ENCODE measurements around the gene BORCS8.
"Not testable (repeated sequence)": the region's sequence is repeated elsewhere in the genome, so short reads cannot be mapped to it uniquely, and the experiment has no call there.

Gene BORCS8

DNA sequence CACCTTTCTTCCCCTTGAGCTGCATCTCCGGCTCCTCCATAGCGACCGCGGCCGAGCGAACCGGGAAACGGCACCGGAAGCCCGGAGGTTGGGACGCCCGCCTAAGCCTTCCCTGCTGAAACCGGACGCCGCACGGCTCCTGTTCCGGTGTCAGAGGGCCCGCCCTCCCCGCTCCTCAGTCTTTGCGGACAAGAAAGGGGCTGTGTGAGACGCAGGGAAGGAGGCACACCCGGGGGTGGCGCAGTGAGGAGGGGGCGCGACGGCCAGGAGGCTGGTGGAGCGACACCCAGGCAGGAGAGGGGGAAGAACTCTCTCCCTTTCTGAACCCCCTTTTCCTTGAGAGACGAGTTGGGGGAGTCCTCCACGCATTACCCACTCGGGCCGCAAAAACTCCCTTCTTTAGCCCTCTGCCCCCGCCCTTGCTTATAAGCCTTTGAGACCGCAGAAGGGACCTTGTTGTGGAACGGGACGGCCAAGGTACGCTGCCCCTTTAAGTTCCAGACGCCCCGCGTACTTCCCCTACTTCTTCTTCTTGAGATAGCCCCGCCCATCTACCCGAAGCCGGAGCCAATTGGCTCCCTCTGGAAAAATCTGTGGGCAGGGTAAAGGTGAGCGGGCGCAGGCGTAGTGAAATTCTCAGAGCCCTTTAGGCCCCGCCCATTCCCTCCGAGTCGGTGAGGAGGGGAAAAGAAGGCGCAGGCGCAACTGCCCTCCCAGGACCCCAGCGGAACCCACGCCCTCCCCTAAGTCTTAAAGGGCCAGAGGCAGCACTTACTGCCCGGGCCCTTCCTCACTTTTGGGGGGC, at the start of gene BORCS8, which contains the start of gene RFXANK:
TSS of gene BORCS8 (minus strand) at position 75 of the 805 bp plus-strand sequence. CDS start at position 40, 35 bp downstream.
TSS of gene RFXANK (plus strand) at position 181 of the 805 bp plus-strand sequence. CDS start 1,689 bp downstream, outside the sequence.
- peak; percentile 99 for DNase-seq

DNA sequence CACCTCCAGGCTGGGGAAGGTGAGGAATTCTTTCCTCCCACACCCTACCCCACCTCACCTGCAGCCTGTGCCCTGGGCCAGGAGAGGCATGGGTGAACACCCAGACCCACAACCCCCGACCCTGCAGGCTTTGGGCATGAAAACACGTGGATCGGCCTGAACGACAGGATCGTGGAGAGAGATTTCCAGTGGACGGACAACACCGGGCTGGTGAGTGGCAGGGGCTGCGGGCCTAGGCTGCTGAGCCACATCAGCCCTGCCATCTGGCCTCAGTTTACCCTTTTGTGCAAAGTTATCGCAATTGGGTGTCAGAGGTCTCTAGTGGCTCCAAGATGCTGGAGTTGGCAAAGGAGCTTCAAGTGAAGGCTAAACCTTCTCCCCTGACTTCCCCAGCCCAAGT, 48.5 kb upstream of the BORCS8 start:
- no peak for DNase-seq

DNA sequence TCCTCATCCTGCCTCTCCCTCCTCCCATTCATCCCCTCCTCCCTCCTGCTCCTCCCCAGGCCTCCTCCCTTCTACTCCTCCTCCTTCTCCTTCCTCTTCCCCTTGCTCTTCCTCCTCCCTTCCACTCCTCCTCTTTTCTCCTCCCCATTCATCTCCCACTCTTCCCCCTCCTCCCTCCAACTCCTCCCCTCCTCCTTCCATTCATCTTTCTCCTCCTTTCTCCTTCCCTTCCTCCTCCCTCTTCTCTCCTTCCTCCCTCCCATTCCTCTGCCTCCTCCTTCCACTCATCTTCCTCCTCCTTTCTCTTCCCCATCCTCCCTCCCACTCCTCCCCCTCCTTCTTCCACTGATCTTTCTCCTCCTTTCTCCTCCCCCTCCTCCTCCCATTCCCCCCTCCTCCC, 47.7 kb upstream of the BORCS8 start:
- DNase-seq, result no peak

DNA sequence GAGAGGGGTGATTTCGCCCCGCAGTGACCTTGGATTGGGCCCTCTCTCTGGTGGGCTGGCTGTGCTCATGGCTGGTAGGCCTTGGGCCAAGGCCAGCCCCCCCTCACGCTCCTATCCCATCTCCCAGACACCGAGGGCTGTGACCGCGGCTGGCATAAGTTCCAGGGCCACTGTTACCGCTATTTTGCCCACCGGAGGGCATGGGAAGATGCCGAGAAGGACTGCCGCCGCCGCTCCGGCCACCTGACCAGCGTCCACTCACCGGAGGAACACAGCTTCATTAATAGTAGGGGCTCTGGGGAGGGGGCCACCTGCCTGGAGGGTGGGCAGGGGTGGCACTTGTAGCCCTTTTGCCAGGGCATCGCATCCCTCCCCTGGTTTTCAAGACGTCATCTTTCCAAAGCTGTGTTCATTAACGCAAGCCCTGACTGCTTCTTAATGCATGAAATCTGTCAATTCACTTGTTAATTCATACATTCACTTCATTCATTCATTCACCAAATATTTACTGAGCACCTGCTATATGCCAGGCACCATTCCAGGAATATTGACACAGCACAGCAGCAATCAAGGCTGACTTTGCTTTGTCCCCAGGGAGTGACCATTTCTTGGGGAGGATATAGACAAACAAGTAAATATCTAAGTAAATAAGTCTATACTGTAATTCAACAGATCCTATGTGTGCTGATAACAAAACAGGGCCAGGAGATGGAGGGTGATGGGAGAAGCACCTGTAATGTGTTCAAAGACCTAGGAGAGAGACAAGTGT, 46.4 kb upstream of the BORCS8 start:
- DNase-seq, result no peak

DNA sequence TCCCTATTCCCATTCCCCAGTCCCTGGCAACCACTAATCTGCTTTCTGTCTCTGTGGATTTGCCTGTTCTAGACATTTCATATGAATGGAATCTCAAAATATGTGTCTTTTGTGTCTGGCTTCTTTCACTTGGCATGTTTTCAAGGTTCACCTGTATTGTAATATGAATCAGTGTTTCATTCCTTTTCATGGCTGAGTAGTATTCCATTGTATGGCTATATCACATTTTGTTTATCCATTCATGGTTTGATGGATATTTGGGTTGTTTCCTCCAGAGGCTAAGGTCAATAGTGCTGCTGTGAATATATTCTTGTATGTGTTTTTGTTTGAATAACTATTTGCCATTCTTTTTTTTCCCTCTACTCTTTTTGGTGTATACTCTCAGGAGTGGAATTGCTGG, 44.2 kb upstream of the BORCS8 start:
- no peak for DNase-seq

DNA sequence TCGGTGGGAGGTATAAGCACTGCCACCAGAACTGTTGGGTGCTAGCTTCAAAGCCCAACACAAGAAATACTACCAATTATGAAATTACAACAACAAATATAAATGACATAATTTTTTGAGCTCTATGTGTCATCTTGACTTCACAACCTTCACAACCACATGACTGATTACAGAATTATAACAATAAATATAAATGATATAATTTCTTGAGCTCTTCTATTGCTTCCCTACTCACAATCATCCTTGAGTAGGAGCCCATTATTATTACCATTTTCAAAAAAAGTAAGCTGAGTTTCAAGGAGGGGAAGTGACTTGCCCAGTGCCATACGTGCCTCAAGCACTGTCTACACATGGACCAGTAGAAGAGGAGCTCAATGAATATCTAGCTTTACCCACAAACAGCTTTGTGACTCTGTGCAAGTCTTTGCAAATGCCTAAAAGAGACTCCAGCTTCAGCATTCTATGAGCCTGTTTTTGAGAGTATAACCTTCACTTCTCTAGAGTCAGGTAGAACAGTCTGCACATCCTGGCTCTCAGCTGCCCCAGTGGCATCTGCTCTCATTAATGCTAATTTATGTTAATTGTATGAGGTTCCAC, 42.4 kb upstream of the BORCS8 start:
- no peak for DNase-seq

DNA sequence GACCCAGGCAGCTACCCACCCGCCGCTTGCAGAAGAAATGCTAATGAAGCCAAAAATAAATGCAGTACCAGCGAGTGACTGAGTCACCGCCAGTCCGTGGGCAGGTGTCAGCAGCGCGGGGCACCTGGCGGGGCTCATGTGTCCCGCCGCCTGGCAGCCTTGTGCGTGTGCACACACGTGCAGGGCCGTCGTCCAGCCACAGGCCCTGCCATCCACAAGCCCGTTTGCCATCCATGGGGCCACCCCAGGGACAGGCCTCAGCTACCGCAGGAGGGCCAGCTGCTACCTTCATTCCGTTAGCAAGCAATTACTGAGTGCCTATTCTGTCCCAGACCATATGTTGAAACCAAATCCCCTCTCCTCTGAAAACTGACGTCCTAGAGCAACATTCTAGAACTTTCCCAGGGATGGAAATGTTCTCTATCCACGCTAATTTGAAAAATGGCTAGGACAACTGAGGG, 40.3 kb upstream of the BORCS8 start:
- no peak for DNase-seq

DNA sequence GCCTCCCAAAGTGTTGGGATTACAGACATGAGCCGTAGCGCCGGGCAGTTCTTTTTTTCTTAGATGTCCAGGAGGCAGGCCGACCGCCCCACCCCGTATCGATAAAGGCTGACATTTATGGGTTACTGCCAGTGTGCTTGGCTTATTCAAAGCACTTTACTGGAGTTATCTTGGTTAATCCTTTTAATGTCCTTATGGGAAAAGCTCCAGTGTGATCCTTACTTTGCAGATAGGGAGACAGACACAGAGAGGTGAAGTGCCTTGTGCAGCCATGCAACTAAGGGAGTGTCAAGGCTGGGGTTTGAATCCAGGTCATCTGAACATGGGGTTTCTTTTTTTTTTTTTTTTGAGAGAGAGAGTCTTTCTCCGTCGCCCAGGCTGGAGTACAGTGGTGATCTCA, 39.0 kb upstream of the BORCS8 start:
- DNase-seq, result no peak

DNA sequence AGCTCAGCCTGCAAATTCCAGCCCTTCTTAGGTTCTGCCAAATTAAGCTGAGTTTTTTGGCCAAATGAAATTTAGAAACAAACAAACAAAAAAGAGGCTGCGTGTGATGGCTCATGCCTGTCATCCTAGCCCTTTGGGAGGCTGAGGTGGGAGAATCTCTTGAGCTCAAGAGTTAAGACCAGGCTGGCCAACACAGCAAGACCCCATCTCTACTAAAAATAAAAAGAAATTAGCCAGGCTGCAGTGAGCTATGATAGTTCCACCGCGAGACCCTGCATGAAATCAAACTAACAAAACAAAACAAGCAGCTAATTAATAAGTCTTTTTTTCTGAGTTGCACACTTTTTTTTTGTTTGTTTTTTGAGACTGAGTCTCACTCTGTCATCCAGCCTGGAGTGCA, 37.7 kb upstream of the BORCS8 start:
- DNase-seq, result no peak

DNA sequence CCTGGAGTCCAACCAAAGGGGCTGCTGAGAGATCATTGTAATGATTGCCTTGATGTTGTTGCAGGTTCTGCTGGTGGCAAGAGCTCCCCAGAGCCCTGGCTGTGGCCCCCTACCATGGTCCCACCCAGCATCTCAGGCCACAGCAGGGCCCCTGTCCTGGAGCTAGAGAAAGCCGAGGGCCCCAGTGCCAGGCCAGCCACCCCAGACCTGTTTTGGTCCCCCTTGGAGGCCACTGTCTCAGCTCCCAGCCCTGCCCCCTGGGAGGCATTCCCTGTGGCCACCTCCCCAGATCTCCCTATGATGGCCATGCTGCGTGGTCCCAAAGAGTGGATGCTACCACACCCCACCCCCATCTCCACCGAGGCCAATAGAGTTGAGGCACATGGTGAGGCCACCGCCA, 35.3 kb upstream of the BORCS8 start:
- no peak for DNase-seq

DNA sequence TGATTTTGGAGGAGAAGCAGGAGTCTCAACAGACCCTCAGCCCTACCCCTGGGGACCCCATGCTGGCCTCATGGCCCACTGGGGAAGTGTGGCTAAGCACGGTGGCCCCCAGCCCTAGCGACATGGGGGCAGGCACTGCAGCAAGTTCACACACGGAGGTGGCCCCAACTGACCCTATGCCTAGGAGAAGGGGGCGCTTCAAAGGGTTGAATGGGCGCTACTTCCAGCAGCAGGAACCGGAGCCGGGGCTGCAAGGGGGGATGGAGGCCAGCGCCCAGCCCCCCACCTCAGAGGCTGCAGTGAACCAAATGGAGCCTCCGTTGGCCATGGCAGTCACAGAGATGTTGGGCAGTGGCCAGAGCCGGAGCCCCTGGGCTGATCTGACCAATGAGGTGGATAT, 34.7 kb upstream of the BORCS8 start:
- DNase-seq, result no peak

DNA sequence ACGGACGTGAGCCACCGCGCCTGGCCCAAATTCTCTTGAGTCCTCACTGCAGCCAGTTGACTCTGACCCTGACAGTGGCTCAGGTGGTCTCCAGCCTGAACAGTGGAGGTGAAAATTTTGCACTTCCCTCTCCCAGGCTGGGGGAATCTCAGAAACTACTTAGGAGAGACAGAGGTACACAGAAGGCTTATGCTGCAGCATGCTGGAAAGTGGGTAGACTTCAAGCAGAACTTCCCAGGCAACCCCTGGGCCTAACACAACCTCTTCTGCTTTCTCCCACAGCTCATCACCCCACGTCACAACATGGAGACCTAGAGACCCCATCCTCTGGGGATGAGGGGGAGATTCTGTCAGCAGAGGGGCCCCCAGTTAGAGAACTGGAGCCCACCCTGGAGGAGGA, 34.3 kb upstream of the BORCS8 start:
- no peak for DNase-seq

DNA sequence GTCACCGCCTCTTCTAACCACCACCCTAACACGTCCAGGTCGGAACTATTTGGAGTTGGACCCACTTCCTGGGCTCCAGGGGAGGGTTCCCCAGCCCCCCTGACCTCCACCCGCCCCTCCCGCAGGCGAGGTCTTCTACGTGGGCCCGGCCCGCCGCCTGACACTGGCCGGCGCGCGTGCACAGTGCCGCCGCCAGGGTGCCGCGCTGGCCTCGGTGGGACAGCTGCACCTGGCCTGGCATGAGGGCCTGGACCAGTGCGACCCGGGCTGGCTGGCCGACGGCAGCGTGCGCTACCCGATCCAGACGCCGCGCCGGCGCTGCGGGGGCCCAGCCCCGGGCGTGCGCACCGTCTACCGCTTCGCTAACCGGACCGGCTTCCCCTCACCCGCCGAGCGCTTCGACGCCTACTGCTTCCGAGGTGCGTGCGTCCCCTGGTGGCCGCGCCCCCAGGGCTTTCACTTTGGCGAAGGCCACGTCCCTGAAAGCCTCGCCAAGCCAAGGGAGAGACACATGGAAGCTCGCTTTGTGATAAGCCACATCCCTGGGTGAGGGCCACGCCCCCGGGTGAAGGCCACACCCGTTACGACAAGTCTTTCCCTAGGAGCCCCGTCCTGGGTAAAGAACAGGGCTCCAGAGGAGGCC, 33.0 kb upstream of the BORCS8 start:
- DNase-seq, result peak; percentile 74

DNA sequence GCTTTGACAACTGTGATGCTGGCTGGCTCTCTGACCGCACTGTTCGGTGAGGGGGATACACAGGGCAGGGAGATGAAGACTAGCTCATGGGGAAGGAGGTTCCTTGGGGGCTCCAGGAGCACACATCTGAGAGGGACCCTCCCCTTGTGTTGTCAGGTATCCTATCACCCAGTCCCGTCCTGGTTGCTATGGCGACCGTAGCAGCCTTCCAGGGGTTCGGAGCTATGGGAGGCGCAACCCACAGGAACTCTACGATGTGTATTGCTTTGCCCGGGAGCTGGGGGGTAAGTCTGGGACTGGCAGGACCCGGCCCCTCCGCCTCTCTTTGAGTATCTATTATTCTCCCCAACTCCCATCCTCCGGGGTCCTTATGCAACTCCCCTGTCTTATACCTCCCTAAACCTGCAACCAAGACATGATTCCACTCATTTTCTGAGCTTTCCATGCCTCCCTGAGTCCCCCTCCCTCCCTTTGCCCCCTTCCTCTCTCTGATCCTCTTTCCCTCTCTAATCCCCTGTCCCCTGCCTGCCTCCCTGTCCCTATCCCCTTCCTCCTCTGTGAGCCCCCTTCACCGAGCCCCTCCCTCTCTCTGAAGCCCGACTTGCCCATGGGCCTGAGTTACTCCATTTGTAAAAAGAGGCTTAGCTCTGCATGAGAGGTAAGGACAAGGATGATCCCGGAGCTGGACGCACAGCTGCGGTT, 32.3 kb upstream of the BORCS8 start:
- DNase-seq, result no peak

DNA sequence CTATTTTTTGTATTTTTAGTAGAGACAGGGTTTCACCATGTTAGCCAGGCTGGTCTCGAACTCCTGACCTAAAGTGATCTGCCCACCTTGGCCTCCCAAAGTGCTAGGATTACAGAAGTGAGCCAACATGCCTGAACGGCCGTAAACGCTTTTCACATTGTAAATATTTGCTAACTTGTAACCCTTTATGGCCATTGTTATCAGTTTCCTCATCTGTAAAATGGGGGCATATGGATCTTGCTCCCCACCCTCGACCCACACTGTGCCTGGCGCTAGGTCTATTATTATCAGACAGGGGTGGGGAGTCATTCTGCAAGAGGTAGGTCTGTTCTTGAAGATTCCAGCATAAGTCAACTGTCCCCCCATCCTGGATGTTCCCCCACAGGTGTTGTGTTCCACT, 31.7 kb upstream of the BORCS8 start:
- DNase-seq, result no peak

DNA sequence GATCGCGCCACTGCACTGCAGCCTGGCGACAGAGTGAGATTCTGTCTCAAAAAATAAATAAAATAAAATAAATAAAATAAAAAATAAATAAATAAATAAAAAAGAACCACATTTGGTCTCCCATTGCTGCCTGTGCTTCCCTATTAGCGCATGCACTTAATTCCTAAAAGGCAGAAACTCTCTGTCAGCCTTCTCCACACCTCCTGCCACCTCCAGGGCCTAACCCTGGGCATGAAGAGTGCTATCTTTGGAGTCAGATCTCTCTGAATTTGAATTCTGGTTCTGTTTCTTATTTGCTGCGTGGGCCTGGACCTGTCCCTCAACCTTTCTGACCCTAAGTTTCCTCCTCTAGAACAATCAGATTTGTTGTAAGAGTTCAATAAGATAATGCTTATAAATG, 31.1 kb upstream of the BORCS8 start:
- DNase-seq, result no peak

DNA sequence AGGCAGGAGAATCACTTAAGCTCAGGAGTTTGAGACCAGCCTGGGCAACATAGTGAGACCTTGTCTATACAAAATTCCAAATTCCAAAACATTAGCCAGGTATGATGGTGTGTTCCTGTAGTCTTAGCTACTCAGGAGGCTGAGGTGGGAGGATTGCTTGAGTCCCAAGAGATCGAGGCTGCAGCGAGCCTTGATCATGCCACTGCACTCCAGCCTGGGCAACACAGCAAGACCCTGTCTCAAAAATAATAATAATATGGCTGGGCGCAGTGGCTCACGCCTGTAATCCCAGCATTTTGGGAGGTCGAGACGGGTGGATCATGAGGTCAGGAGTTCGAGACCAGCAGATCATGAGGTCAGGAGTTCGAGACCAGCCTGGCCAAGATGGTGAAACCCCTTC, 29.0 kb upstream of the BORCS8 start:
- not testable (repeated sequence) for DNase-seq

DNA sequence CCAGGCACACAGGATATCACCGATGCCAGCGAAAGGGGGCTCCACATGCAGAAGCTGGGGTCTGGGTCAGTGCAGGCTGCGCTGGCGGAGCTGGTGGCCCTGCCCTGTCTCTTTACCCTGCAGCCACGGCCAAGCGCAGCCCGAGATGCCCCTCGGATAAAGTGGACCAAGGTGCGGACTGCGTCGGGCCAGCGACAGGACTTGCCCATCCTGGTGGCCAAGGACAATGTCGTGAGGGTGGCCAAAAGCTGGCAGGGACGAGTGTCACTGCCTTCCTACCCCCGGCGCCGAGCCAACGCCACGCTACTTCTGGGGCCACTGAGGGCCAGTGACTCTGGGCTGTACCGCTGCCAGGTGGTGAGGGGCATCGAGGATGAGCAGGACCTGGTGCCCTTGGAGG, 27.0 kb upstream of the BORCS8 start:
- no peak for DNase-seq

DNA sequence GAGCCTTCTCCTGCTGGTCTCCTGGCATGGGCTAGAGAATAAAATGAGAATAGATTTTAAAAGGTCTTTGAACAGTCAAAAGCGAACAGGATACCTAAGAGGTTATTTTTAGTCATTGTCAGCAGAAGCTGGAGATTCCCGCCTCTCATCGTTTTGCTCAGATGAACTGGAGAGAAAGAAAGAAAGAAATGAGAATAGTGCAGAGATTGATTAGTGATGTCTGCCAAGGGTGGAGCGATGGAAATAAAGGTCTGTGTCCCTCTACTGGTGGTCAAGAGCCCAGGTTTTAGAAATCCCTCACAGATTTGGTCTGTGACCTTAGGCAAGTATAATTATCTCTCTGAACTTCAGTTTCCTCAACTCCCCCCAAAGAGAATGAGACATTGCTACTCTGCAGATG, 25.1 kb upstream of the BORCS8 start:
- DNase-seq, result no peak

DNA sequence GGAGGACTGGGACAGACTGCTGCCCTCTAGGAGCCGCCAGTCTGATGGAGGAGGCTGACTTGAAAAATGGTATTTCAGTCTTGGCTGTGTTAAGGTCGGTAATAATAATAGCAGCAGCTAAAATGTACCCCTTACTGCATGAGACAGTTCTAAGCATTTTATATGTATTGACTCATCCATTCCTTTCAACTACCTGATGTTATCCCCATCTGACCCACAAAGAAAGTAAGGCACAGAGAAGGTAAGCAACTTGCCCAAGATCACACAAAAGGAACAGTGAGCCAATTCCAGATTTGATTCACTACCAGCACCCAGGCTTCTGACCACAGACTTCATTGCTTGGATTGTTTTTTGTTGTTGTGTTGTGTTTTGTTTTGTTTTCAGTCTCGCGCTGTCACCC, 23.8 kb upstream of the BORCS8 start:
- DNase-seq, result no peak

DNA sequence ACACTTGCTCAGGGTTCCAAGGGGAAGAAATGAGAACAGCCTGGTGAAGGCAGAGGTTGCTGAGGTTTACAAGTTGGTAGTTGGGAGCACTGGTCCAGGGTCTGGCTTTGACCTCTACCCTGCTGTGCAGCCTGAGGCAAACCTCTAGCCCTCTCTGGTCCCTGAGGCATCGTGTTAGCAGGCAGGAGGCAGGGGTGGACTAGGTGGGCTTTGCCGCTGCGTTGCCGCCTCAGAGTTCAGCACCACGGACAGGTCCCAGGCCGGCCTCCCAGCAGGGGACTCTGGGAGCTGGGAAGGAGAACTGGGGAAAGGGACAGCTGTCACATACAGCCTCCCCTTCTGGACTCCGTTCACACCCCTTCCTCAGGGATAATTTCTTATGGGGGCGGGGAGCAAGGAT, 22.9 kb upstream of the BORCS8 start:
- DNase-seq, result no peak

DNA sequence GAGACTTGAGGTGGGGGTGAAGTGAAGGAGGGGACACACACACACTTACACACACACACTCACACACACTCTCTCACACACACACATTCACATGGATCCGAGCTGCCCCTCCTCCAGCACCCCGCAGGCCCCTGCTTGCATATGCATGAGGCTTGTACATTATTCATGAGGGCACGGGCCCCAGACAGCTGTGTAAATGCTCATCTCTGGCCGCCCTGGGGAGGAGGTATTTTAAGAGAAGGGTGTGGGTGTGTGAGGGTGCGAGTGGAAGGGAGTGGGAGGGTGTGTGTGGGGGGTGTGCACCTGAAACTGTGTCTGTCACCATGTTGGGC, 22.2 kb upstream of the BORCS8 start:
- DNase-seq, result no peak
